Vein endothelial cell (primary cell): Measurements from ENCODE around the gene NUDT4. TPM values are rescaled to one million over a fixed set of nuclear protein-coding genes. Genes with fewer than 3 reads are reported as not detected.

ENCODE experiments used
- total RNA-seq: library from RNA; depleted of rRNA; stranded (reverse); fragments of >200 nt; gene quantifications from 2 replicates; pipeline ENCODE4 v1.2.3, GENCODE V29; 2012

NUDT4 gene
- 286 and 290 TPM in 2 replicates for total RNA-seq

GRCh38 chr12:93377252-93378195 is at the start of gene NUDT4:
NUDT4 (plus strand) TSS chr12:93377925; CDS start chr12:93378323, 398 bp downstream.

GRCh38 chr12:93441617-93442410 is 64.1 kb downstream of the NUDT4 start, which contains the start of gene UBE2N:
UBE2N (minus strand) TSS chr12:93441947; CDS start chr12:93441884, 63 bp downstream.

Other genes starting within 250 kb of the NUDT4 start
- gene UBE2N, start 64.0 kb downstream of the NUDT4 start, total RNA-seq = 97.2 and 111 TPM in 2 replicates
- 32.3 and 86.7 TPM in 2 replicates for gene MRPL42, start 89.6 kb downstream of the NUDT4 start, total RNA-seq
- 12.1 and 20.8 TPM in 2 replicates for gene SOCS2, start 194.8 kb downstream of the NUDT4 start, total RNA-seq